Testis (tissue), 3 donors: ENCODE data around the gene PRDM11. TPM values are rescaled to one million over a fixed set of nuclear protein-coding genes. Genes with fewer than 3 reads are reported as not detected.

Experiments used
- DNase-seq: peaks from one replicate; pipeline ENCODE4 v3.0.0-alpha.2; 2019
- H3K27ac ChIP-seq, 2 donors: fragments of 200-600 bp; sonication (generic); one replicate each; pipeline ENCODE4 v1.5.1; 2019
- H3K27me3 ChIP-seq: fragments of 200-600 bp; sonication (generic); one replicate; pipeline ENCODE4 v1.5.1; 2019
- H3K36me3 ChIP-seq: fragments of 200-600 bp; sonication (generic); one replicate; pipeline ENCODE4 v1.5.1; 2017; ENCODE audit warnings: low read depth; ENCODE audit errors: missing control alignments
- H3K4me1 ChIP-seq: fragments of 200-600 bp; sonication (generic); one replicate; pipeline ENCODE4 v1.5.1; 2019
- H3K4me3 ChIP-seq, 2 donors: fragments of 200-600 bp; sonication (generic); one replicate each; pipeline ENCODE4 v1.5.1; 2017 to 2019
- H3K9me3 ChIP-seq: fragments of 200-600 bp; sonication (generic); one replicate; pipeline ENCODE4 v1.5.1; 2017
- CTCF ChIP-seq, 3 experiments: fragments of 450-650 bp in 2 of 3; fragments of 200-600 bp in 1 of 3; sonication (generic) in 1 of 3; IDR thresholded peaks; one replicate each; pipeline ENCODE4 v1.5.1; 2016 to 2019; ENCODE audit warnings: antibody characterized with exemption in 3 of 3, mild to moderate bottlenecking in 2 of 3, moderate library complexity in 1 of 3
- POLR2A ChIP-seq: fragments of 450-650 bp; IDR thresholded peaks from one replicate; pipeline ENCODE4 v1.6.1; 2017; ENCODE audit warnings: antibody characterized with exemption, mild to moderate bottlenecking, moderate library complexity
- WGBS, 2 donors: methylation state at CpG; one replicate each; pipeline ENCODE4 v1.1.5; 2018; 5-methylcytosine and 5-hydroxymethylcytosine counted together
- intact Hi-C: fragments of 100-400 bp; cut with DNase I; formaldehyde crosslinking; loops from one replicate; pipeline ENCODE4 v1.15.1; 2023; ENCODE audit warnings: low total_unique reads
- polyA plus RNA-seq: library from polyadenylated mRNA; stranded (reverse); fragments of 350-450 nt; fragmentation: Illumina TruSeq; extraction: RNeasy Lipid Tissue Mini Kit (QIAGEN cat#74804); gene quantifications from one replicate; pipeline ENCODE4 v1.2.3, GENCODE V29; 2014; ENCODE audit warnings: low read depth, low replicate concordance; ENCODE audit not compliant: insufficient read depth
- total RNA-seq, 2 donors: library from RNA; depleted of rRNA; stranded (reverse); fragments of >200 nt; gene quantifications; one replicate each; pipeline ENCODE4 v1.2.3, GENCODE V29; 2016

The PRDM11 gene
- total and polyA plus RNA-seq, 3 donors from 2014 or later, result 6.4 to 15.9 (median 13.6) TPM

GRCh38 chr11:45174168-45174835 is 27.9 kb downstream of the PRDM11 start:
- 94 to 95% methylated on average over 6 of the region's 6 CpGs for WGBS, 2 donors
- Histone ChIP-seq H3K27me3 (no peaks in the 10 kb centered on the region), H3K9me3 (no peaks in the 10 kb centered on the region), H3K4me1 (peaks cover 3% of the 10 kb centered on the region), H3K27ac (no peak overlapping the region), H3K36me3 (no peaks in the 10 kb centered on the region), H3K4me3 (no peak overlapping the region)
- TF ChIP-seq POLR2A (no peak), CTCF (IDR thresholded peaks at IDR 0.05) (no peak)
- DNase-seq, result no peak
- intact Hi-C loops, result no loop called here

- Histone ChIP-seq H3K4me1 (peaks cover 7% of the 10 kb centered on the region), H3K27me3 (no peaks in the 10 kb centered on the region), H3K9me3 (no peaks in the 10 kb centered on the region), H3K4me3 (no peak overlapping the region), H3K27ac (no peak overlapping the region), H3K36me3 (no peaks in the 10 kb centered on the region)
- no peak for DNase-seq
- 78 to 79% methylated on average over 4 of the region's 4 CpGs for WGBS, 2 donors
- TF ChIP-seq POLR2A (no peak), CTCF (IDR thresholded peaks at IDR 0.05) (no peak)
- intact Hi-C loops, result no loop called here
These were observed 28.5 kb downstream of the PRDM11 start for GRCh38 chr11:45174963-45175362.

- peaks cover 17% of the 10 kb centered on the region for H3K4me1 ChIP-seq
- no peaks in the 10 kb centered on the region for H3K27me3 ChIP-seq
- 40 to 44% methylated on average over 1 of the region's 1 CpG for WGBS, 2 donors
- intact Hi-C loops, result no loop called here
- H3K4me3 ChIP-seq, result no peak overlapping the region
- H3K36me3 ChIP-seq, result no peaks in the 10 kb centered on the region
- H3K9me3 ChIP-seq, result no peaks in the 10 kb centered on the region
- H3K27ac ChIP-seq, result no peak overlapping the region
- no peak for DNase-seq
- no peak for TF ChIP-seq POLR2A
- TF ChIP-seq CTCF (IDR thresholded peaks at IDR 0.05), result no peak
These were observed 30.6 kb downstream of the PRDM11 start for GRCh38 chr11:45176996-45177395.

GRCh38 chr11:45178223-45178622 is 31.8 kb downstream of the PRDM11 start:
- H3K4me1 ChIP-seq, result peaks cover 17% of the 10 kb centered on the region
- no peaks in the 10 kb centered on the region for H3K36me3 ChIP-seq
- no peaks in the 10 kb centered on the region for H3K9me3 ChIP-seq
- intact Hi-C loops, result no loop called here
- no peak for TF ChIP-seq POLR2A
- no peak for TF ChIP-seq CTCF (IDR thresholded peaks at IDR 0.05)
- DNase-seq, result no peak
- H3K4me3 ChIP-seq, result no peak overlapping the region
- 83 to 89% methylated on average over 7 of the region's 7 CpGs for WGBS, 2 donors
- no peak overlapping the region for H3K27ac ChIP-seq
- no peaks in the 10 kb centered on the region for H3K27me3 ChIP-seq
